GM12872 (cell line): Measurements from ENCODE around the gene NXT1.

Experiments used
- CTCF ChIP-seq: IDR thresholded peaks from 3 replicates; pipeline ENCODE4 v1.5.1; 2011; ENCODE audit warnings: low read depth, mild to moderate bottlenecking, low read length, moderate library complexity; ENCODE audit not compliant: insufficient read depth

NXT1 gene

GRCh38 chr20:23396950-23397627, 46.5 kb downstream of the NXT1 start:
- no peak for TF ChIP-seq CTCF

GRCh38 chr20:23397961-23398360, 47.4 kb downstream of the NXT1 start:
- TF ChIP-seq CTCF, result no peak

- no peak for TF ChIP-seq CTCF
Observed at GRCh38 chr20:23399568-23400241, 49.1 kb downstream of the NXT1 start.

- TF ChIP-seq CTCF, result no peak
Observed at GRCh38 chr20:23401051-23401450, 50.5 kb downstream of the NXT1 start.

- TF ChIP-seq CTCF, result no peak
Observed at GRCh38 chr20:23403751-23404150, 53.2 kb downstream of the NXT1 start.

- TF ChIP-seq CTCF, result no peak
Observed at GRCh38 chr20:23404196-23404595, 53.6 kb downstream of the NXT1 start.
